Retina (tissue), 1 donor: ENCODE results near the gene SUN3.
"Not testable (repeated sequence)": the region's sequence is repeated elsewhere in the genome, so short reads cannot be mapped to it uniquely, and the experiment has no call there.

Experiments used
- DNase-seq: peaks from one replicate; pipeline ENCODE4 v3.0.0-alpha.2; 2016

The SUN3 gene

GRCh38 chr7:48017674-48018073 lies 11.2 kb downstream of the SUN3 start:
- no peak for DNase-seq

GRCh38 chr7:48016641-48017040 lies 12.3 kb downstream of the SUN3 start:
- no peak for DNase-seq

GRCh38 chr7:48011951-48012350 lies 17.0 kb downstream of the SUN3 start:
- DNase-seq: no peak

GRCh38 chr7:48011323-48011722 lies 17.6 kb downstream of the SUN3 start:
- DNase-seq: no peak

- DNase-seq: no peak
Observed at GRCh38 chr7:48009954-48010353, 19.0 kb downstream of the SUN3 start.

GRCh38 chr7:48009257-48009656 lies 19.6 kb downstream of the SUN3 start:
- no peak for DNase-seq

GRCh38 chr7:48006866-48007265 lies 22.0 kb downstream of the SUN3 start:
- no peak for DNase-seq

GRCh38 chr7:48004638-48005037 lies 24.3 kb downstream of the SUN3 start:
- DNase-seq: no peak

GRCh38 chr7:48004032-48004431 lies 24.9 kb downstream of the SUN3 start:
- DNase-seq: no peak

- DNase-seq: not testable (repeated sequence)
Observed at GRCh38 chr7:48000164-48000563, 28.7 kb downstream of the SUN3 start.

- DNase-seq: no peak
Observed at GRCh38 chr7:47999413-47999812, 29.5 kb downstream of the SUN3 start.

- no peak for DNase-seq
Observed at GRCh38 chr7:47992446-47992845, 36.5 kb downstream of the SUN3 start.

GRCh38 chr7:47991741-47992311 lies 37.1 kb downstream of the SUN3 start:
- peak; percentile 93 for DNase-seq

- DNase-seq: no peak
Observed at GRCh38 chr7:47991270-47991669, 37.6 kb downstream of the SUN3 start.

- no peak for DNase-seq
Observed at GRCh38 chr7:47990592-47990991, 38.3 kb downstream of the SUN3 start.

GRCh38 chr7:47989607-47990400 lies 39.1 kb downstream of the SUN3 start:
- DNase-seq: not testable (repeated sequence)

GRCh38 chr7:47988496-47989386 lies 40.2 kb downstream of the SUN3 start:
- no peak for DNase-seq

GRCh38 chr7:47982610-47983009 lies 46.3 kb downstream of the SUN3 start:
- no peak for DNase-seq

- DNase-seq: not testable (repeated sequence)
Observed at GRCh38 chr7:47980648-47981047, 48.3 kb downstream of the SUN3 start.

- no peak for DNase-seq
Observed at GRCh38 chr7:47979832-47980181, 49.1 kb downstream of the SUN3 start.

- peak; percentile 93 for DNase-seq
Observed at GRCh38 chr7:47979145-47979831, 49.6 kb downstream of the SUN3 start, which contains the start of gene HUS1. Gene HUS1 (minus strand): TSS chr7:47979615. CDS start chr7:47979519, 96 bp downstream.

GRCh38 chr7:47978790-47979144 lies 50.1 kb downstream of the SUN3 start:
- no peak for DNase-seq

- no peak for DNase-seq
Observed at GRCh38 chr7:47973739-47974138, 55.2 kb downstream of the SUN3 start.
